ENCODE results near the gene SLC25A41.
"Not testable (repeated sequence)": the region's sequence is repeated elsewhere in the genome, so short reads cannot be mapped to it uniquely, and the experiment has no call there.

SLC25A41 gene

GRCh38 chr19:6428692-6429418 is 4.7 kb downstream of the SLC25A41 start:
- not testable (repeated sequence) for DNase-seq (ENCODE audit: low read depth in 2 of 2)

- no peak for DNase-seq (ENCODE audit: low read depth in 2 of 2)
Observed at GRCh38 chr19:6427131-6427530, 6.4 kb downstream of the SLC25A41 start.

GRCh38 chr19:6425732-6426620 is 7.6 kb downstream of the SLC25A41 start:
- no peak for DNase-seq (ENCODE audit: low read depth in 2 of 2)

- DNase-seq (ENCODE audit: low read depth in 2 of 2) = peak; percentile 97 to 98
Observed at GRCh38 chr19:6424939-6425731, 8.4 kb downstream of the SLC25A41 start.

GRCh38 chr19:6424195-6424938 is 9.2 kb downstream of the SLC25A41 start, which contains the start of gene KHSRP:
Gene KHSRP (minus strand): TSS chr19:6424811. CDS start chr19:6424701, 110 bp downstream.
- no peak for DNase-seq (ENCODE audit: low read depth in 2 of 2)

- DNase-seq (ENCODE audit: low read depth in 2 of 2) = no peak
Observed at GRCh38 chr19:6423499-6424194, 9.9 kb downstream of the SLC25A41 start.

GRCh38 chr19:6421075-6422014 is 12.2 kb downstream of the SLC25A41 start:
- DNase-seq (ENCODE audit: low read depth in 2 of 2) = no peak

GRCh38 chr19:6418562-6418932 is 15.0 kb downstream of the SLC25A41 start:
- DNase-seq (ENCODE audit: low read depth in 2 of 2) = no peak

GRCh38 chr19:6417713-6418561 is 15.6 kb downstream of the SLC25A41 start:
- DNase-seq (ENCODE audit: low read depth in 2 of 2) = no peak

GRCh38 chr19:6416658-6417405 is 16.7 kb downstream of the SLC25A41 start:
- DNase-seq (ENCODE audit: low read depth in 2 of 2) = no peak

- DNase-seq (ENCODE audit: low read depth in 2 of 2) = no peak
Observed at GRCh38 chr19:6415591-6416190, 17.9 kb downstream of the SLC25A41 start.

GRCh38 chr19:6414793-6415590 is 18.6 kb downstream of the SLC25A41 start:
- no peak for DNase-seq (ENCODE audit: low read depth in 2 of 2)

- no peak for DNase-seq (ENCODE audit: low read depth in 2 of 2)
Observed at GRCh38 chr19:6413721-6414643, 19.6 kb downstream of the SLC25A41 start.

- no peak for DNase-seq (ENCODE audit: low read depth in 2 of 2)
Observed at GRCh38 chr19:6413291-6413690, 20.3 kb downstream of the SLC25A41 start.

- no peak for DNase-seq (ENCODE audit: low read depth in 2 of 2)
Observed at GRCh38 chr19:6412447-6413091, 21.0 kb downstream of the SLC25A41 start.
